NCI-H526 (cell line): ENCODE results near the gene IL17A.

Experiments
- DNase-seq, 2 experiments: peaks; one replicate each; lab custom pipeline; 2025; lab: John Stamatoyannopoulos, UW

The IL17A gene

DNA sequence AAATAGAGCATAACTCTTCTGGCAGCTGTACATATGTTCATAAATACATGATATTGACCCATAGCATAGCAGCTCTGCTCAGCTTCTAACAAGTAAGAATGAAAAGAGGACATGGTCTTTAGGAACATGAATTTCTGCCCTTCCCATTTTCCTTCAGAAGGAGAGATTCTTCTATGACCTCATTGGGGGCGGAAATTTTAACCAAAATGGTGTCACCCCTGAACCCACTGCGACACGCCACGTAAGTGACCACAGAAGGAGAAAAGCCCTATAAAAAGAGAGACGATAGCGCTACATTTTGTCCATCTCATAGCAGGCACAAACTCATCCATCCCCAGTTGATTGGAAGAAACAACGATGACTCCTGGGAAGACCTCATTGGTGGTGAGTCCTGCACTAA is at the start of gene IL17A:
TSS of gene IL17A (plus strand) at position 301 of the 400 bp plus-strand sequence. CDS start at position 358, 57 bp downstream.
- DNase-seq: no peak

DNA sequence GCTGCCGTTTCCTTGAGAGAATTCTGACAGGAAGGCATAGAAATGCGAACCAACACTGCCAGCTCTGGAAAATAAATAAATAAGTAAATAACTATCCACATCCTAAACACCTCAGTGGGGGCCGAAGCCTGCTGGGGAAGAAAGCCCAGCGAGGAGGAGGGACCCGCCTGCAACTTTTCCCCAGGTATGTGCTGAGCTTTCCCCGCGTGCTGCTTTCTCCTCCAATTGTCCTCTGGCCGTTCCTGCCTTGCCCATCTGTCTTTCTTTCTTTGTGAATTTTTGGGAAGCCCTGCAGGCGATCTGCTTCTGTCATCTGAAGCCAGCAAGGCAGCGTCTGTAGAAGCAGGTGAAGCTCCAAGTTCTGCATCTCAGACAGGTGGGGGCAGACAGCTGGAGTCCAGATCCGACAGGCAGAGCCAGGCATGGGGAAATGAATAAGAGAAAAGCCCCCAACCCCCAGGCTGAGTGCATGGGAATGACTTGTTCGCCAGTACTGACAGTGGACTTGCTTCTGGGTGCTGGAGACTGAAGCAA is 49.2 kb upstream of the IL17A start:
- no peak for DNase-seq

DNA sequence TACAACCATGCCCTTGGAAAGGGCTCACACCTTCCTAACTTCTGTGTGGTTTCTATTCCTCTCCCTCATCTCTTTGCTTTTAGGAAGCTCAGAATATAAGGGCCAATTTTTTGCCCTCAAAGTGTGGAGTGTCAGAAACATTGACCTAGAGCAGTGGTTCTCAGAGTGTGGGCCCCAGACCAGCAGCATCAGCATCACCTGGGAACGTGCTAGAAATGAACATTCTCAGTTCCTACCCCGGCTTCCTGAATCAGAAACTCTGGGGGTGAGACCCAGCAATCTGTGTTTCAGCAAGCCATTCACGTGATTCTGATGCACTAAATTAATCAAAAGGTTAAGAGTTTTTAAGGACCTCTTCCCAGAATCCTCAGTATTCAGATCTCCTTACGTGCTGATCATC is 47.9 kb upstream of the IL17A start:
- DNase-seq: no peak

DNA sequence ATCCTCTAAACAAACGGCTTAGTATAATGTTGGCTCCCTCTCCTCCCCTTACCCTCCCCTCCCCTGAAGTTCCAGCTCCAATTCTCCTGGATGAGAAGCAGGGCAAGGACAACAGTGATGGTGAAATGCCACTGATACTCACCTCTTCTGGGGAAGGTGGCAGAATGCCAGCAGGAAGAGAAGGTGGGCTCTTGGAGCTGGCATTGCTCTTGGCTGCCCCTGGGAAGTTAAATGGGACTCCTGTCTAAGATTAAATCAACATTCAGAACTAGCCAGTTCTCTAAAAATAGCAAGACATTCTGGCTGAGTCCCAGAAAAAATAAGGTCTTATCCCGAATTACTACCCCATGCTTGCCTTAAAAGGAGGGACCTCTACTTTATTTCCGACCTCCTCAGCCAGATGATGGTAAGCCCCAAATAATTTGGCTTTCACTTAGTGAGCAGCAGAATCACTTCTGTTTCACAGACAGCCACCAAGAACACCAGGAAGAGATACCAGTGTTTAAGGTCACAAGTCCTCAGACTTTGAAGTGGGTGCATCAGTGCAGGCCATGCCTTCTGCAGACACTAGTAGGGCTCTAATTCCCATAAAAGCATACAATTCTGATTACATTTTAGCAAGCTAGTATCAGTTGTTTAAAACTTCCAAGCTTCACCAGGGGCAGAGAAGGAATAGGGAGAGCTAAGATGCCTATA is 46.0 kb upstream of the IL17A start:
- DNase-seq: no peak

DNA sequence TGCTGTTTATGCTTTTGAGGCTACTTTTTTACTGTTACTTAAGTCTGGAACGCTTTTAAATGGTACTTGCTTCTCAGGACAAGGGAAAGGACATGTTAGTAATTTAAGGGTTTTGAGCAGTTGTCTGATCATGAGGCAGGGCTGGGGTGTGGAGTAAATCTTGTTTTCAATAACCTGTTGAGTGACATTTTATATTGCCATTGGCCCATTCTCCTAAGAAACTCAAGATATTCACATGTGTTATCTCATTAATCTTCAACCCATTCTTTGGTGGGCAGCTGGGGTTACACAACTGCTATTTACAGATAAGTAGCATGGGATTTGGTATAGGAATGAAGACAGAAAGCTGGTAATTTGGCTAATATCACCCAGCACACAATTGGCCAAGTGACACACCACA is 44.6 kb upstream of the IL17A start:
- no peak for DNase-seq

DNA sequence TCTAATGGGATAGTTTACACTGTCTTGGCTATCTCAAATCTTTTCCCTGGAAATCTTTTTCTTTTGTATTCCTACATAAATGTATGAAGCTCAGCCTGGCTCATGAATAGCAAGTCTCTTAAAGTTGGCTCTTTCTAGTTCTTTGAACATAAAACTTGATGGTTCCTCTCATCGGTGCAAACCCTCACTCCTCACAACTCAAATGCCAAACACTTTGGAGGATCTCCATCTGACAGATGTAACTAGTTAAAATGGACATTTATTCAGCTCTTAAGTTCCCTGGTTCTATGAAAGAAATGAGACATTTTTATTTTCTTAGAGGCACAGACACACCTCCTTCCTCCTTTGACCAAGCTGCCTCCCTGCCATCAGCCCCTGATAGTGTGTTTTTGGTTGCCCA is 43.6 kb upstream of the IL17A start:
- no peak for DNase-seq

DNA sequence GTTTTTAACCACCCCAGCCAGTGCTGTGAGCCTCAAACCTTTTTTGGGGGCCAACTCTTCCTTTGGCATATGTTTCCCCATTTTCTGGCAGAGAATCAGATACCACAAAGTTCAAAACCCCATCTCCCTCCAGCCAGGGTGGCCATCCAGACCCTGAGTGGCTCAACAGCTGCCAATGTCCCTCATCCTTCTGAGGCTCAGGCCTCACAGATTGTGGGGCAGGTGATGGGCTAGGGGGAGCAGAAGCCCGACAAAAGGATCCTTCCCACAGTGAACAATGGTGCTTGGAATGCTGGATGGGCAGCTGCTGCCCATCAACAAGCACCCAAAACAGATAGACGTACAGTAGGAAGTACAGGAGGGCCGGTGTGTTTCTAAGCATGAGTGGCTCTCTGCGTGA is 42.6 kb upstream of the IL17A start:
- DNase-seq: no peak

DNA sequence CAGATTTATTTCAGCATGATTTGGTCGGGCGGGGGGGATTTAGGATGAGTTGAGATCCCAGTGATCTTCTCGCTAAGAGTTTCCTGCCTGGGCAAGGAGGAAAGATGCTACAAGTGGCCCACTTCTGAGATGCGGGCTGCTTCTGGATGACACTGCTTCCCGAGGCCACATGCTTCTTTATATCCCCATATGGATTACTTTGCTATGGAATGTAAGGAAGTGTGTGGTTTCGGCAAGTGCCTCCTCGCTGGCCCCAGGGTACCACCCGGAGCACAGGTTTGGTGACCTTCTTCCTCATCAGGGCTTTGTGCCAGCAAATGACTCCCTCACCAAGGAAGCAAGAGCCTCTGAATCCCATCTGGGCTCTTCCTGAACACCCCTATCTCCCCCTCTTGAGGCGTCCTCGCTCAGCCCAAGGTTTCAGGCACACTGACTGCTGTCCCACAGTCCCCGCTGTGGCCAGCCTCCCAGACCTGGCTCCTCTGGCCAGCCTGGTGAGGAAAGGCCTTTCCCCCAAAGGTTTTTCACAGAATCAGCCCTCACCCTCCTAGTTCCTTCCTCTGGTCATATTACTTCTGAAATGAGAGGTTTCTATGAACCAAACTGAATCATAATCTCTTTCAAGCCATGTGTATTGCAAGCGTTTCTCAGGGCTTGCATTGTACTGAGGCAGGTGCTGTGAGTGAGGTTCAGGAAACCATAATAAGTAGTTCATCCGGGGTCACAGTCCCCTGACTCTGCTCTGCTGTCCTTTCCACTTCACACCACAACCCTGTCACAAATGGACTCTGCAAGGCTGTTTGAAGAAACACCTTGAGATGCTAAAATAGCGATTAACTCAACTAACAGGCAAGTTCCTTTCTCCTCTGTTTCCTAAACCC is 41.7 kb upstream of the IL17A start:
- DNase-seq: no peak

DNA sequence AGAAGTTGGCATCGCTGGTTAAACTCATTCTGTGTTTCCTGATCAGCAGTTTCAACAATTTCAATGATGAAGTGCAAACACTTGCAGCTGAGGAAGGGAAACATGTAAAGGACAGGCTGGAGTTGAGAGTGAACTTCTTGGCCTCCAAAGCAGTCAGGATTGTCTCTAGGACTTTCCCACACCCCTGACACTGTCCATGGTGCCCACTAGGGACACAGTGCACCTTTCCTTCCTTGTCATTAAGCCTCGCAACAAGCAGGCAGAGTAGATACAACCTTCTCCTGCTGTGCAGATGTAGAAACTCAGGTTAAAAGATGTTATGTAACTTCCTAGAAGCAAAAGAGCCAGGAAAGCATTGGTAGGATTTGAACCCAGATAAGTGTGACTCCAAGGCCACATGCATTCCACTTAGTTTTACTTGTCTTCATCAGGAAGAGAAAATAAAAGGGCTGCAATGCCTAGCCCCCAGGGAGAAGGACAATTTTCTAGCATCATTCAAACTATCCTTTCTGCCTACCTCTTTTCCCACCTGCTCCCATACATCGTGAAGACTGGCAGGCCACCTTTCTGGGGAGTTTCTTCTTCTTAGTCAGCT is 39.2 kb upstream of the IL17A start:
- no peak for DNase-seq

DNA sequence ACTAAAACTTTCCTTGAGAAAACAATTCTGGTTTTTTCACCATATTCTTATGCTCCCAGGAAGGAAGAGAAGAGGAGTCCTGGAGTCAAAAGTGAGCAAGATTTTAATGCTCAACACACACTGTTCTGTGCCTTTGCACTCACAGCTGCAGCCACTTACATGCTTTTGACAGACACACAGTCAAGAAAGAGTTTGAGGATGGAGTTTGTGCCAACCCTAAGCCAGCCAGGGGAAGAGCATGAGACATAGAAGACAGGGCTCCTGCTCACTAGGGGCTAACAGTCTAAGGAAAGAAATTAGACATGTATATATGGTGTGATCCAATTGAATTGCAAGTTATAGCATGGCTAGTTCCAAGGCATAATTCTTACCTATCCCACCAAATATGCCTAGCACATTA is 37.1 kb upstream of the IL17A start:
- DNase-seq: no peak

DNA sequence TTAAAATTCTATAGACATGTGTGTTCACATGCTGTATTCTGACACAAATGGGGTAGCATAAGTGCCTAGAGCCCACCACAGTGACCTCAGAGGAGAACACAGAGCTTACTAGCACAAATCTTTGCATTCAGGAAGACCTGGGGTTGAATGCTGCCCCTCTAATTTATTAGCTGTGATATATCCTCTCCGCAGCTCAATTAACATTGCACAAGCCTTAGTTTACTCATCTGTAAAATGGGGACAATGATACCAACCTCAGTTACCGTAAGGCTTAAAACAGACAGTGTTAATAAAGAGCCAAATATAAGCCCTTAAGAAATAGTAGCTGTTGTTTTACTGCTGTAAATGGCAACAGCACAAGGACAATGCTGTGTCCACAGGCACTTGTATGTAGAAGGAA is 36.2 kb upstream of the IL17A start:
- DNase-seq: no peak

DNA sequence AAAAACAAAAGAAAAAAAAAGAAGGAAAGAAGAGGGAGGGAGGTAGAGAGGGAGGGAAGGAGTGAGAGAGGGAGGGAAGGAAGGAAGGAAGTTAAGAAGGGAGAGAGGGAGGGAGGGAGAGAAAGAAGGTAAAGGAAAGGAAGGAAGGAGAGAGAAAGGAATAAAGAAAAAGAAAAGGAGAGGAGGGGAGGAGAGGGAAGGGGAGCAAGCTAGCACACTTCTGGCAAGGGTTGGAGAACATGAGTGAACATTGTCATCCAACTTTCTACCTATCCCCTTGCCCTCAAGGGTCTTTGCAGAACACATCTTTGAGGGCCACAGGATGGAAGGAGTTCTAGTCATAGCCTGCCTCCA is 34.1 kb upstream of the IL17A start:
- no peak for DNase-seq

DNA sequence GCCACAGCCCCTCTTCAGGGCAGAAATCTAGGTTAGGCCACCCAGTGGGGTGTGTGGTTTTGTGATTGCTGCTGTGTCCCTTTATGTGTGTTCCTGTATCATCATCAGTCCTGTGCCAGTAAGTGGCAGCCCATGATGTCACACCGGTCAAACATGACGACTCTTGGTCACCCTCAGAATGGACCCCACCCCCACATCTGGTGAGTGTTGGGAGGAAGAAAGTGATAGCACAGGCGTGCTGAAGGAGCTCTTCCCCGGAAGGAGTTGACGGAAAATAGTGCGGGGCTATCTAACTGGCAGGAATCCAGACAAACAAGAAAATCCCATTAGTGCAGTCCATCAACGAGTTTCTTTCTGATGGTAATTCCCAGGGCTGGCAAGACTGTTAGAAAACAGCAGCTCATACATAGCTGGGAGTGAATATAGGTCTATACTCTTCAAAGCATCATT is 33.4 kb upstream of the IL17A start:
- DNase-seq: no peak

DNA sequence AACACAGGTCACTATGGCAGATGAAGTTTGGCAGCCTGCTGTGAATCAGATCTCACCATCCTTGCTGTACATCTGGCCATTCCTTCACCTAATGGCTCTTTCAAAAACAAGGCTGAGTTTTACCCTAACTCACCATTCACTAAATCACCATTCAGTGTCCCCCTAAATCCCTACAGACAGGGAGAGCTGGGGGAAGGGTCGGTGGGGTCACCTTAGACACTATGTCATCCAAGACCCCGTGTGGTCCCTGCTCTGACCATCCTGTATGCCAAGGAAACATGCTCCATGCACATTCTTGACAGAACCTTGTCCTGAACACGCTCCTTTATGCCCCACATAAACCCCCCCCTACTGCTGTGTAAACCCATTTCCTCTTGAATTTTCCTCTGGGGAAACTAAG is 31.8 kb upstream of the IL17A start:
- no peak for DNase-seq

DNA sequence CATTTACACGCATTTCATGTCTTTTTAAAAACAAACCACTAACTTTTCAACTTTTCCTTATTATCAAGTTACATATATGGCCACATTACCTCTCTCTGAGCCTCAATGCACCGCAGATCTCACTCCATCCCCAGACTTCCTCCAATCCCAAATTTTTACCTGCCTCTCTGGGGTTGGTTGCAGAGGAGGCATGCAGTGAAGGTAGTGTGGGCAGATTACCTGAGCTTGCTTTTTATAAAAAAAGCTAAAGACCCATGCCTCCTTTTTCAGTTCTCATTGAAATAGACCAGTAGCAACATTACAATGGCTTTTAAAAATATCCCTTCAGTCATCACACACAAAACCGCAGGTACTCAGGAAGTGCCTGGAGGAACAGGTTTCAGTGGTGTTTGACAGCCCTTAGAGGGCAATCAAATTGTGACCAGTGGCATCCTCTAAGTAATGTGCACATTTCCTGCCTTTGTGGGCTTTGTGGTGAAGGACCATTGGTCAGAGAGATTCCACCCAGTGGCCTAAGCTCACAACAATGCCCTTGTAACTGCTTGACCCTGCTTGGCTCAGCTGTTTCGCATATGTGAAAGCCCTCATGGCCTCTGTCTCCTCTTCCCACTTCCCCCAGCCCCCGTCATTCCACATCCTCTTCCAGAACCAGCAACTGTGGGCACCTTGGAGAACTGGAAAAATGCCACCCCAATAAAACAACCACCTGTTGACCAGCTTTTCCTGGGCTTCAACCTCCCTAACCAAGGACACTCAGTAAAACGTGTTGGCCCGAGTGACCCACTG is 30.2 kb upstream of the IL17A start:
- DNase-seq: no peak

DNA sequence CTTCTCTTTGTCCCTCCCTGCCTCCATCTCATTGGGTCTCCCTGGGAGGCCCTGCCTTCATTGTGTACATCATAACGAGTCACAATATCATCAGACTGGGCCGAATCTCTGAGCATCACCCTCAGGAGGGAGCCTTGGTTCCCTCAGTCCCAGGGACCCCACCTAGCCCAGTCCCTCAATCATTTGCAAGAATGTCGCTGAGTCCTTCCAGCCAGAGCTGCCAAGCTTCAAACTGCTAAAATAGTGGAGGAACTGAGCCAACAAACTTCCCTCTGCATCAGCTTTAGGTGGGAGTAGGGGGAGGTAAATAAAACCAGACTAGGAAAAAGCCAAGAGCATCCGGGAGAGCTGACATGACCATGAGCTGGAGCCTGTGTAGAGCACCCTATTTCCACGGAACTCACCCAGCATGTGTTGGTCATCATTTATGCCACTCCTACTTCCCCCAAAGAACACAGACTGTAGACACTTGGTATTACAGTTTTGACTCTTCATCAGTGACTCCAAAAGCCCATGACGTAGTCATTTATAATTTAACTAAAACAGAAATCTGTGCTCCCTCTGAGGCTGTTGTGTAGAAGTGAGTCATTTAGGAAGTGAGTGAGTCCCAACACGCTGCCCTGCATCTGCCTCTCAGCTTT is 28.8 kb upstream of the IL17A start:
- no peak for DNase-seq

DNA sequence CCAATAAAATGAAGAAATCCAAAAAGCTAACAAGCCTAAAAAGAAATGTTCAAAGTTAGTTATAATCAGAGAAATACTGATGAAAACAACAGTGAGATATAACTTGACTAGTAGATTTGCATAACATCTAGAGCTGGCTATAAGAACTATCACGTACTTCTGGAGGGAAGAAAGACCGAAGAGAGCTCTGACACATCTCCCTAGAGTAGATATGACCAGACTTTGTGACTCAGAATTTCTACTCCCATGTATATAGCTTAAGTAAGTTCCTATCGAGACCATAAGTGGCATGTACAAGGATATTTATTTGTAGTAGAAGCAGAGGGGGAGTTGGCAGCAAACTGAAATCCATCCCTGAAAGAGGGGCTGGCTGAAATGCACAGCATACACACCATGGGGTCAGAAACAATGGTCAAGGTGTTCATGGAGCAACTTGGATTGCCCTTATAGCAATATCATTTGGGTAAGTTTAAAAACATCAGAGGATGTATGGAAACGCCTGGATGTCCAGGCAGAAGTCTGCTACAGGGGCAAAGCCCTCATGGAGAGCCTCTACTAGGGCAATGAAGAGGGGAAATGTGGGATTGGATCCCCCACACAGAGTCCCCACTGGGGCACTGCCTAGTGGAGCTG is 25.6 kb upstream of the IL17A start:
- no peak for DNase-seq

DNA sequence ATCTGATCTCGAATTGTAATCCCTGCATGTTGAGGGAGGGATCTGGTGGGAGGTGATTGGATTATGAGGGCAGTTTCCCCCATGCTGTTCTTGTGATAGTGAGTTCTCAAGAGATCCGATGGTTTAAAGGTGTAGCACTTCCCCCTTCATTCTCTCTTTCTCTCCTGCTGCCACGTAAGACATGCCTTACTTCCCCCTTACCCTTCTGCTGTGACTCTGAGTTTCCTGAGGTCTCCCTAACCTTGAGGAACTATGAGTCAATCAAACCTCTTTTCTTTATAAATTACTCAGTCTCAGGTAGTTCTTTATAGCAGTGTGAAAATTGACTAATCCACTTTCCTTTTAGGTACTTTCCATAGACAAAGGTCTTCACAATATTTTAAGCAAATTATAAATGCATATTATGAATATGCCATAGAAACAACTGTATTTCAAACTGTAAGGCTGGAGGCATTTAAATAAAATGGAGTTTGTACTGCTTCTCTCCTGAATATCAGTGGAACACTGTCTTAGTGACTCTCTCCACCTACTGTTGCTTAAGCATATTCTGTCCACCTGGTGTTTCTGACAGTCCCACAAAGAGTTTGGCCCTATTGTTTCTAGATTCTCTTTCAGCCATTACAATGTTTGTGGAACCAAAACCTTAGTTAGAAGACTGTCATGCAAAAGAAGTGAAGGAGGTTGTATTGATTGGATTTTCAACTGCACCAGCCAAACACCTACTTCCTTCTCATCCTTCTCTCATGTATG is 24.3 kb upstream of the IL17A start:
- DNase-seq: no peak

DNA sequence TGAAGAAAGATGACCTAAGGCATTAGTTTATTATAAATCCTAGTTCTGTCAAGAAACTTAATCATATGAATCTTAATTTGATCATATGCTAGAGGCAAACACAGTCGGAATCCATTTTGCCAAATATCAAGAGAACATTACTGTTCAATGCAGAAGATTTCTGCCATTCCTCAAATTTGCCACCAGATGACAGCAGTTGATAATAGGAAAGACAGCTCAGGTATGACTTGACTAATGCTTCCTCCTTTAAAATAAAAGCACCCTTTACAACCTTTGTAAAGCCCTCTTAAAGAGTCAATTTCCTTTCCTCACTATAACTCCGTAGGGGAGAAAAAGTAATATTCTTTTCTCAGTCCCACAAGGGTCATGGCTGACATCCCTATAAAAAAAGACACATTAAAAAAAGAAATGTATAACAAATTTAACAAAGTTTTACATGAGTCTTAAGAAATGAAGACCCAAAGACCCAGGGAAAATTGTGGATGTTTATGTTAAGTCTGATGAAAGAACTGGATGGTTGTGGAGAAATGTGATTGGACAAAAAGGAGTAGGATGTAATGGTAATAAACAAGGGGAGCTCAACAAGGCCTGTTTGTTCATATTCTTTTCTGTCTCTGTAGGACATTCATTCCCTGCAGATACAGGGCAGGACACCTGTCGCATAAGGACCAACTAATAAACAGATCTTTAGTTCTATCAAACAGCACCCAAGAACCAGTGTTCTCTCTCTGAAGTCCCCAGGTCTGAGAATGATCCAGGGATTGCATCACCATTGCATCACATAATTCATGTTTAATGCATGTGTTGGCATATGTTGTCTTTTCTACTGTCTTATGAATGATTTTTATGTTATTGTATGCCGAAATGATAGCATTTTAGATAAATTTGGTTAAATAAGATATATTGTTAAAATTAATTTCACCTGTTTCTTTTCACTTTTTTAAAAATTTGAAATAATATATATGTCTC is 23.0 kb upstream of the IL17A start:
- DNase-seq: peak in 1 of 2 experiments; percentile 26
